NCI-H1105 (cell line): ENCODE data around the gene PTBP1.
"Not testable (repeated sequence)": the region's sequence is repeated elsewhere in the genome, so short reads cannot be mapped to it uniquely, and the experiment has no call there.

Experiments used
- DNase-seq: peaks from one replicate; lab custom pipeline; 2025; lab: John Stamatoyannopoulos, UW

Gene PTBP1

GRCh38 chr19:827710-828321 is 30.6 kb downstream of the PTBP1 start, which contains the start of gene AZU1:
Gene AZU1, plus strand, starts transcription at chr19:827837. Its CDS starts 10 bp downstream, at chr19:827847.
- DNase-seq, result no peak

GRCh38 chr19:829129-829758 is 32.0 kb downstream of the PTBP1 start:
- no peak for DNase-seq

- DNase-seq, result no peak
These were observed 34.4 kb downstream of the PTBP1 start for GRCh38 chr19:831407-832369.

- no peak for DNase-seq
These were observed 37.0 kb downstream of the PTBP1 start for GRCh38 chr19:834216-834615.

- no peak for DNase-seq
These were observed 38.1 kb downstream of the PTBP1 start for GRCh38 chr19:835210-835810.

GRCh38 chr19:840519-841206 is 43.4 kb downstream of the PTBP1 start, which contains the start of gene PRTN3:
Gene PRTN3, plus strand, starts transcription at chr19:840999. Its CDS starts 10 bp downstream, at chr19:841009.
- DNase-seq, result no peak

- not testable (repeated sequence) for DNase-seq
These were observed 45.5 kb downstream of the PTBP1 start for GRCh38 chr19:842802-843179.

GRCh38 chr19:843180-843835 is 46.1 kb downstream of the PTBP1 start:
- no peak for DNase-seq

GRCh38 chr19:843836-844545 is 46.7 kb downstream of the PTBP1 start:
- no peak for DNase-seq

- no peak for DNase-seq
These were observed 47.3 kb downstream of the PTBP1 start for GRCh38 chr19:844546-844971.

GRCh38 chr19:845707-846521 is 48.7 kb downstream of the PTBP1 start:
- DNase-seq, result no peak

- DNase-seq, result no peak
These were observed 51.2 kb downstream of the PTBP1 start for GRCh38 chr19:848386-848921.

- not testable (repeated sequence) for DNase-seq
These were observed 51.9 kb downstream of the PTBP1 start for GRCh38 chr19:849195-849594.

- DNase-seq, result no peak
These were observed 53.1 kb downstream of the PTBP1 start for GRCh38 chr19:850221-850978.

- no peak for DNase-seq
These were observed 53.7 kb downstream of the PTBP1 start for GRCh38 chr19:850979-851335.

- no peak for DNase-seq
These were observed 55.1 kb downstream of the PTBP1 start, which contains the start of gene ELANE for GRCh38 chr19:852136-853013. Gene ELANE, plus strand, starts transcription at chr19:852303. Its CDS starts 26 bp downstream, at chr19:852329.

GRCh38 chr19:853014-853585 is 55.8 kb downstream of the PTBP1 start:
- no peak for DNase-seq
